Measurements from ENCODE around the gene CTSS. TPM values are rescaled to one million over a fixed set of nuclear protein-coding genes. Genes with fewer than 3 reads are reported as not detected.
A peak's percentile ranks its signal among the peaks of the same experiment; 100 is the strongest.

Gene CTSS
- total and polyA plus RNA-seq, 2 experiments from 2014 or later, result 1.0 to 2.5 TPM

DNA sequence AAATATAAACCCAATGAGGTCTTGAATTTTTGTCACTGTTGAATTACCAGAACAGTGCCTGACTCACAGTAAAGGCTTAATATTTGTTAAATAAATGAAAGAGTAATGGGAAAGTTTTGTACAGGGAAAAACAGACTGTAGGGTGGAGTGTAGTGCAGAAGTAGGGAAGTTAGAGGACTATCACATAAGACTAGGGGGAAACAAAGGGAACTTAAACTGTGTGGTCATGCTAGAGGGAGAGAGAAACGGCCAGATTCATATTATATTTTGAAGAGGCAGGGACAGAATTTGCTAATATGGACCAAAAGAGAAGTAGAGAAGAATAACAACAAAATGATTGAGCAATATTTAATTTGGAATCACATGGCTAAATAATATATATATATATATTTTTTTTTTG is 27.6 kb upstream of the CTSS start:
- Histone ChIP-seq H3K4me1 (ENCODE audit: insufficient read depth) (no peaks in the 10 kb centered on the region), H3F3A (ENCODE audit: insufficient read depth) (no peaks in the 10 kb centered on the region), H3K27me3 (replicated peaks; ENCODE audit: insufficient read depth) (no peaks in the 10 kb centered on the region), H3K4me3 (no peak overlapping the region), H3K9ac (no peak overlapping the region), H3K36me3 (ENCODE audit: low read depth) (peaks cover 12% of the 10 kb centered on the region; the same call in 1 of the 2 replicates), H3K79me2 (ENCODE audit: insufficient read depth) (no peaks in the 10 kb centered on the region), H3K27ac (no peak overlapping the region), H3K4me2 (ENCODE audit: unreplicated experiment) (no peak overlapping the region), H2AFZ (no peak overlapping the region), H3K9me2 (ENCODE audit: insufficient read depth) (no peaks in the 10 kb centered on the region), H4K20me1 (ENCODE audit: insufficient read depth) (no peaks in the 10 kb centered on the region), H3K9me3 (ENCODE audit: low read depth) (no peaks in the 10 kb centered on the region)
- WGBS, 2 experiments (ENCODE audit: low coverage in 1 of 2, low lambda C conversion rate in 2 of 2, missing lambda C conversion rate in 2 of 2), result 55 to 61% methylated on average over 1 of the region's 1 CpG
- in situ Hi-C loops (cut with MboI), result no loop called here
- DNase-seq, result no peak
- TF ChIP-seq EZH2 (IDR thresholded peaks at IDR 0.05; ENCODE audit: insufficient read depth, poor library complexity, severe bottlenecking) (no peak), EZH2phosphoT487 (IDR thresholded peaks at IDR 0.05; ENCODE audit: insufficient read depth, low read depth) (no peak)

- Histone ChIP-seq H3K79me2 (ENCODE audit: insufficient read depth) (no peaks in the 10 kb centered on the region), H3K4me1 (ENCODE audit: insufficient read depth) (no peaks in the 10 kb centered on the region), H3F3A (ENCODE audit: insufficient read depth) (no peaks in the 10 kb centered on the region), H3K36me3 (ENCODE audit: low read depth) (peaks cover 3% of the 10 kb centered on the region; the same call in 1 of the 2 replicates), H3K27ac (no peak overlapping the region), H3K9me3 (ENCODE audit: low read depth) (no peaks in the 10 kb centered on the region), H2AFZ (no peak overlapping the region), H4K20me1 (ENCODE audit: insufficient read depth) (no peaks in the 10 kb centered on the region), H3K9me2 (ENCODE audit: insufficient read depth) (no peaks in the 10 kb centered on the region), H3K27me3 (replicated peaks; ENCODE audit: insufficient read depth) (no peaks in the 10 kb centered on the region), H3K9ac (no peak overlapping the region), H3K4me2 (ENCODE audit: unreplicated experiment) (no peak overlapping the region), H3K4me3 (no peak overlapping the region)
- in situ Hi-C loops (cut with MboI), result no loop called here
- no peak for DNase-seq
- TF ChIP-seq EZH2 (IDR thresholded peaks at IDR 0.05; ENCODE audit: insufficient read depth, poor library complexity, severe bottlenecking) (no peak), EZH2phosphoT487 (IDR thresholded peaks at IDR 0.05; ENCODE audit: insufficient read depth, low read depth) (no peak)
- 84 to 88% methylated on average over 4 of the region's 4 CpGs for WGBS, 2 experiments (ENCODE audit: low coverage in 1 of 2, low lambda C conversion rate in 2 of 2, missing lambda C conversion rate in 2 of 2)
Measured at GRCh38 chr1:150791585-150791984, 26.0 kb upstream of the CTSS start.

DNA sequence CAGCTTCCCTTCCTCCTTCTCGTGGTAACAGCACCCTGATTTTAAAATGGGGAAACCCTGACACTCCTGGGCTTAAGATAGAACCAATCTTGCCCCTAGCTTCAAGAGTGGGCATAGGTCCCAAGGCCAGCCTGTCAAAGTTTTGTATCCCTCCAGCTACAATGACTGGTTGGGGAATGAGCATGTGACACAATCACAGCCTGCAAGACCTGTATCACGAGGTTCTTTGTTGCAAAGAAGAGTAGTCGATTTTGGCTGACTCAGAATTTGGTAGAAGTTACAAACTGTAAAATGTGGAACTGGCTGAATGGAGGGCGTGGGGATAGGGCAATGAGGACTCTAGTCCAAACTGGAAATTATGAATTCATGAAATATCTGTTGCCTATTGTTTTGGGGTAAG is 23.8 kb upstream of the CTSS start:
- Histone ChIP-seq H3K4me2 (ENCODE audit: unreplicated experiment) (no peak overlapping the region), H2AFZ (no peak overlapping the region), H3K27me3 (replicated peaks; ENCODE audit: insufficient read depth) (no peaks in the 10 kb centered on the region), H3K4me1 (ENCODE audit: insufficient read depth) (no peaks in the 10 kb centered on the region), H3K9me2 (ENCODE audit: insufficient read depth) (no peaks in the 10 kb centered on the region), H3K9ac (no peak overlapping the region), H3K9me3 (ENCODE audit: low read depth) (no peaks in the 10 kb centered on the region), H3K36me3 (ENCODE audit: low read depth) (no peaks in the 10 kb centered on the region), H3F3A (ENCODE audit: insufficient read depth) (no peaks in the 10 kb centered on the region), H3K79me2 (ENCODE audit: insufficient read depth) (no peaks in the 10 kb centered on the region), H3K27ac (no peak overlapping the region), H4K20me1 (ENCODE audit: insufficient read depth) (no peaks in the 10 kb centered on the region), H3K4me3 (no peak overlapping the region)
- in situ Hi-C loops (cut with MboI), result no loop called here
- TF ChIP-seq EZH2phosphoT487 (IDR thresholded peaks at IDR 0.05; ENCODE audit: insufficient read depth, low read depth) (no peak), EZH2 (IDR thresholded peaks at IDR 0.05; ENCODE audit: insufficient read depth, poor library complexity, severe bottlenecking) (no peak)
- WGBS, 2 experiments (ENCODE audit: low coverage in 1 of 2, low lambda C conversion rate in 2 of 2, missing lambda C conversion rate in 2 of 2), result 66 to 73% methylated on average over 4 of the region's 4 CpGs
- DNase-seq, result peak; percentile 5

GRCh38 chr1:150788946-150789345 is 23.4 kb upstream of the CTSS start:
- no peaks in the 10 kb centered on the region for H3K36me3 ChIP-seq (ENCODE audit: low read depth)
- no peak overlapping the region for H2AFZ ChIP-seq
- no peaks in the 10 kb centered on the region for H3K9me3 ChIP-seq (ENCODE audit: low read depth)
- in situ Hi-C loops (cut with MboI), result no loop called here
- H3K4me1 ChIP-seq (ENCODE audit: insufficient read depth), result no peaks in the 10 kb centered on the region
- H3K4me3 ChIP-seq, result no peak overlapping the region
- H3F3A ChIP-seq (ENCODE audit: insufficient read depth), result no peaks in the 10 kb centered on the region
- no peak overlapping the region for H3K4me2 ChIP-seq (ENCODE audit: unreplicated experiment)
- H3K27ac ChIP-seq, result no peak overlapping the region
- H3K9me2 ChIP-seq (ENCODE audit: insufficient read depth), result no peaks in the 10 kb centered on the region
- H3K9ac ChIP-seq, result no peak overlapping the region
- no peaks in the 10 kb centered on the region for H4K20me1 ChIP-seq (ENCODE audit: insufficient read depth)
- no peak for TF ChIP-seq EZH2phosphoT487 (IDR thresholded peaks at IDR 0.05; ENCODE audit: insufficient read depth, low read depth)
- TF ChIP-seq EZH2 (IDR thresholded peaks at IDR 0.05; ENCODE audit: insufficient read depth, poor library complexity, severe bottlenecking), result no peak
- no peak for DNase-seq
- WGBS, 2 experiments (ENCODE audit: low coverage in 1 of 2, low lambda C conversion rate in 2 of 2, missing lambda C conversion rate in 2 of 2), result 78 to 83% methylated on average over 4 of the region's 4 CpGs
- no peaks in the 10 kb centered on the region for H3K79me2 ChIP-seq (ENCODE audit: insufficient read depth)
- H3K27me3 ChIP-seq (replicated peaks; ENCODE audit: insufficient read depth), result no peaks in the 10 kb centered on the region

DNA sequence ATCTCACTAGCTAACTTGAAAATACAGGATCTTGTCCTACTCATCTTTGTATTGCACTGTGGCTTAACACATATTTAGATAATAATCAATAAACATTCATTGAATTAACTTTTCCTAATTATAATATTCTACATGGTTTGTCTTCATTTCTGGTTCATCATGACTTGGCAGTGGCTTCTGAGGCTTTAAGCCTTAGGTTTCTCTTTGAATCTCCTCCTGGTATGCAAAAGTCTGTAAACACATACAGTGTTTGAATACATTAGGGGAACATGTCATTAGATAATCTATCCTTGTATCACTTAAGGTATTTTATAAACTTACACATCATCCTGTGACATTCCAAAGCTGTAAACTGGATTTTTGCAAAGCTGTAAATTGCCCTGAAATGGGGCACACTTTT is 21.9 kb upstream of the CTSS start:
- Histone ChIP-seq H3K79me2 (ENCODE audit: insufficient read depth) (no peaks in the 10 kb centered on the region), H3K4me2 (ENCODE audit: unreplicated experiment) (no peak overlapping the region), H3K27ac (no peak overlapping the region), H3F3A (ENCODE audit: insufficient read depth) (no peaks in the 10 kb centered on the region), H4K20me1 (ENCODE audit: insufficient read depth) (no peaks in the 10 kb centered on the region), H3K9ac (no peak overlapping the region), H3K9me3 (ENCODE audit: low read depth) (no peaks in the 10 kb centered on the region), H3K27me3 (replicated peaks; ENCODE audit: insufficient read depth) (no peaks in the 10 kb centered on the region), H3K4me3 (no peak overlapping the region), H3K4me1 (ENCODE audit: insufficient read depth) (no peaks in the 10 kb centered on the region), H3K9me2 (ENCODE audit: insufficient read depth) (no peaks in the 10 kb centered on the region), H2AFZ (no peak overlapping the region), H3K36me3 (ENCODE audit: low read depth) (no peaks in the 10 kb centered on the region)
- in situ Hi-C loops (cut with MboI), result no loop called here
- no peak for TF ChIP-seq EZH2phosphoT487 (IDR thresholded peaks at IDR 0.05; ENCODE audit: insufficient read depth, low read depth)
- TF ChIP-seq EZH2 (IDR thresholded peaks at IDR 0.05; ENCODE audit: insufficient read depth, poor library complexity, severe bottlenecking), result no peak
- no peak for DNase-seq
